HG02678 (cell line): ENCODE results near the gene TRAF7.

Experiments used
- ATAC-seq: cut with Tn5 transposase; IDR thresholded peaks from one replicate; pipeline ENCODE4 v1.9.1; 2021; ENCODE audit warnings: mild to moderate bottlenecking, moderate library complexity; ENCODE audit not compliant: unreplicated experiment

Gene TRAF7

DNA sequence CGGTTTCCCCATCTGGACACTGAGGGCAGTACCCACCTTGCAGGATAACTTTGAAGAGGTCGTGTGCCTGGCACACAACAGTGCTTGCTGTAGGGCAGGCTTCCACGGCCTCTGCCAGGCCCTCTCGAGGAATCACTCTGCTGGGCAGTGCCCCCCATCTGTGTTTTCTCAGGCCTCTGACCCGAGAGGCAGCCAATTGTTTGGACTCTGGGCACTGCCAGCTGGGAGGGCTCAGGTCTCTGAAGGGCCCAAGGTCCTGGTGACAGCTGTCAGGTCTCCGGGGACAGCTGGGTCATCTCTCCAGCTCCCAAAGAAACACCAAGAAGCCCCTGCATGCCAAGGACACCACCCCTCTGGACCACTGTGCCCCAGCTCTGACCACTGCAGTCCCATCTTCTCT, 8.2 kb upstream of the TRAF7 start:
- ATAC-seq: no peak

DNA sequence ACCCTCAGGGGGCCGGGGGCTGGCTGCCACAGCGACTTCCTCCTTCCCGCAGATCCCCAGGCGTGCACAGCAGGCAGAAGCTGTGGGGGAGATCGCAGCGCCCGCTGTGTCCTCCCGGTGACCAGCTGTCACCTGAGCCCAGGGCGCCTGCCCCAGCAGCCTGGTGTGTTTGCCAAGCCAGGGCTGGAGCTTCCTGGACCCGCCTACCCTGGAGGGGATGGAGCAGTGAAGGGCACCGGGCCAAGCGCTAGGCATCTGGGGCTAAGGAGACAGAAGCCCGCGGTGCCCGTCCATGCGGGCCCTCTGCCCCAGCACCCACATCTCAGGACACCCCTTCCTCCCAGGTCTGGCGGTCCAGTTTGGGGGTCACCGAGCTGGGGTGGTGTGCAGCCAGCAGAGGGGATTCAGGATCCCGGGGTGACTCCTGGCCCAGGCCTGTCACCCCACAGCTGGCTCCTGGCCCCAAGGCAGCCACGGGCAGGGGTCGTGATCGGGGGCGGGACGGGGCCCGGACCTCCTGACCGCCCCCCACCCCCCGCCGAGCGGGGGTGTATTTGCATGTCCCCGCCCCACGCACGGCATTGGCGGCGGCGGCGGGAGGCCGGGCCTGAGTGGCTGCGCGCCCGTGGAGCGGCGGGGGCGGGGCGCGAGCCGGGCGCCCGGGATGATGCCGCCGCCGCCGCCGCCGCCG, 7.5 kb upstream of the TRAF7 start, which contains the start of gene RAB26:
Gene RAB26 (plus strand): TSS at position 645 of the 691 bp plus-strand sequence. CDS start 159 bp downstream, outside the sequence.
- peak; percentile 41 for ATAC-seq

DNA sequence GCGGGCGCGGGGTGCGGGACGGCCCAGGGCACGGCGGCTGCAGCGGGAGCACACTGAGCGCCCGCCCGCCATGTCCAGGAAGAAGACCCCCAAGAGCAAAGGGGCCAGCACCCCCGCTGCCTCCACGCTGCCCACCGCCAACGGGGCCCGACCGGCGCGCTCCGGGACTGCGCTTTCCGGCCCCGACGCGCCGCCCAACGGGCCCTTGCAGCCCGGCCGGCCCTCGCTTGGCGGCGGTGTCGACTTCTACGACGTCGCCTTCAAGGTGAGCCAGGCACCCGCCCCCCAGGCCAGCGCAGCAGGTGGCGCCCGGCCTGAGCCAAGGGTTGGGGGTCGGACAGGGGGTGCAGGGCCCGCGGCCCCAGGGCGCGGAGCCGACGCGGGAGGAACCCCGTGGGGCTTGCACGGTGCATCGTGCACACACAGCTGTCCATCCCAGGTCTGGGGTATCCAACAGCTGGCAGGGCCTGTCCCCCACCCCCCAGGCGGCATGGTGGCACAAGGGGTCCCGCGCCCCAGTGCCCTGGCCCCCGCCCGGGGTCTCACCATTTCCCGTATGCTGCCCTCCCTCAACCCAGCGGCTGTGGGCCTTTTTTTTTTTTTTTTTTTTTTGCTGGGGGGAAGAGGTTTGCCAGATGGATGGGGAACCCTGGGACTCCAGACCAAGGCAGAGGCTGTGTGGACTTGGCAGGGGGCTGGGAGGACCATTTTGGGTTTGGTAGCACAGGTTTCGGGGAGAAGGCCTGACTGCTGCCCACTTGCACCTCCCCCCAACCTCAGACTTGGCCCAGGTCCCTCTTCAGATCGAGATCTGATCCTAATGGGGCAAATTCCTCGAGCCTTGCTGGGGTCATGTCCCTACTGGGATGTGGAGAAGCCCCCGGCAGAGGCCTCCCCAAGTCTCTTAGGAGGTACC, 6.6 kb upstream of the TRAF7 start:
- peak; percentile 7 for ATAC-seq

DNA sequence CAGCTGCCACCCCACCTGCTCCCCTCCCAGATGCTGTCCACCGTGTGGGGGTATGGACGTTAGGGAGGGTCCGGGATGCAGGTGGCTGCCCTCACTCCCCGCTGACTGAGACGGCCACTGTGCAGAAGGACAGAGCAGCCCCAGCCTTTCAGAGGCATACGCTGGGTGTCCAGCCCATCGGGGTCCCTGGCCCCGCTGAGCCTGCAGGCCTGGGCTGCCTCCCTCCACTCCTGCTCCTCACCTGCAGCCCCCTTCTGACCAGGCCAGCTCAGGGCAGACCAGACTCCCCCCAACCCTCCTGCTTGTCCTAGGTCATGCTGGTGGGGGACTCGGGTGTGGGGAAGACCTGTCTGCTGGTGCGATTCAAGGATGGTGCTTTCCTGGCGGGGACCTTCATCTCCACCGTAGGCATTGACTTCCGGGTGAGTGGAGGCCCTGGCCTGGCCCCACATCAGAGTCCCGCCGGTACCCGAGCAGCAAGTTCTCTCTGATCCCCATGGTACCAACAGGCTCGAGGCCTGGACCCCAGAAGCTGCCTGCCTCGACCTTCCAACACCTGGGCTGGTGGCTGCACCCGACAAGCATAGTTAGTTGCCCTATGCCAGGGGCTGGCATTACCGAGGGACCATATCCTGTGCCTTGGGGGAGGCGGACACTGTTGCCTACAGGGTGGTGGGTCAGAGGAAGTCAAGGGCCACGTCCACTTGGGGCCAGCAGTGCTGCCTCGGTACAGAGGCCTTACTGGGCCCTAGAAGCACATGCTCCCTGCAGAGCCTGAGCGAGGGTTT, 5.8 kb upstream of the TRAF7 start:
- ATAC-seq: no peak

DNA sequence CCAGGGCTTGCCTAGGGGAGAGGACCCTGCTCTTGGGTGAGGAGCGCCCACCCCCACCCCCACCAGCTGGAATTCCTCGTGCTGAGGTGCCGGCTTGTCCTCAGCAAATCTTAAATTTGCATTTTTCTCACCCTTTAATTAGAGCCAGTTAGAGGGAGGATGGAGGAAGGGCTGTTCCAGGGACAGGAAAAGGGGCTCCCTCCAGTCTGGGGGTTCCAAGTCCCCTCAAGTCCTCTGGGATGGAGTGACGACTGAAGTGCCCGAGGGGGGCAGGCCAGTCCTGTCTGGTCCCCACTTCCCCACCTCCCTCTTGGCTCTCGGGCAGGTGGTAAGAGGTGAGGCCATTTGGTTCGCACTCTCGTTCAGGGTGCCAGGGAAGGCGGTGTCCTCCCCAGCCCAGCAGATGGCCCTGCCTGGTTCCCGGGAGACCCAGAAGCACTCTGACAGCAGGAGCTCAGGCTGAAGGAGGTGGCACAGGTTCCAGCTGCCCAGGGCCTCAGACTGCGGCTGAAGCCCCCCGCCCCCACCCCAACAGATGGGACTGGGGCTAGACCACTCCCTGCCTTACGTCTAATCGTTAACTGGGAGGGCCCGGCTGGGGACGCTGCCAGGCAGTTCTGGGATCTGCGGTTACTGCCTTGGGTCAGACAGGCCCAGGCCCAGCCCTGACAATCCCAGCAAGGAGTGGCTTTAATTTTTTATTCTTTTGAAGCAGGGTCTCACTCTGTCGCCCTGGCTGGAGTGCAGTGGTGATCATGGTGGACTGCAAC, 5.0 kb upstream of the TRAF7 start:
- no peak for ATAC-seq

DNA sequence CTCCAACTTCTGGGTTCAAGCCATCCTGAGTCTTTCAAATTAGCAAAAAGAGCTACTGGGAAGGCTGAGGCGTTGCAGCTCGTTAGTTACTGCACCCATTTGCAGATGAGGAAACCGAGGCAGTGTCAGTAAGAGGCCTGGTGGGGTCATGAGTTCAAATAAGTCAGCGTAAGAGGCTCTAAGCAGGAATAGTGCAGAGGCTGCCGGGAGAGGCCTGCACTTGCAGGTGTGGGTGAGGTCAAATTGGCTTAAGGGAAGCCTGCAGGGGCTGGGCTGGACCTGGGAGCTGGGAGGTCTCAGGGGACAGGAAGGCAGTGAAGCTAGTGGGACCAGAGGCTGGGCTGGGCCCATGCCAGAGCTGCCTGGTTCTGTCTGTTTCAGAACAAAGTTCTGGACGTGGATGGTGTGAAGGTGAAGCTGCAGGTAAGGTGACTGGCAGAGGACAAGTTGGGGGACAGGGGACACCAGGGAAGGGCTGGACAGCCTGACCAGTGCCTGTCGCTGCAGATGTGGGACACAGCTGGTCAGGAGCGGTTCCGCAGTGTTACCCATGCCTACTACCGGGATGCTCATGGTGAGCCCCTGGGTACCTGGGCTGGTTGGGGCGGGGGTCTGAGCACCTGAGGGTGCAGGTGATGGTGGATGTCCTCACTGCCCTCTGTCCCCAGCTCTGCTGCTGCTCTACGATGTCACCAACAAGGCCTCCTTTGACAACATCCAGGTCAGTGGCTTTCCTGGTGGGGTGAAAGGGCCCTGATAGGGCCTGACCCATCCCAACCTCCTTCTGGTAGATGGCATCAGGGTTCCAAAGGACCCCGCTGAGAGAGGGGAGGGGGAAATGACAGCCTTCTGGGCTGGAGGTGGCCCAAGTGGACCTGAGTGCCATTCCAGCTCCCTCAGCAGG, 4.1 kb upstream of the TRAF7 start:
- no peak for ATAC-seq

DNA sequence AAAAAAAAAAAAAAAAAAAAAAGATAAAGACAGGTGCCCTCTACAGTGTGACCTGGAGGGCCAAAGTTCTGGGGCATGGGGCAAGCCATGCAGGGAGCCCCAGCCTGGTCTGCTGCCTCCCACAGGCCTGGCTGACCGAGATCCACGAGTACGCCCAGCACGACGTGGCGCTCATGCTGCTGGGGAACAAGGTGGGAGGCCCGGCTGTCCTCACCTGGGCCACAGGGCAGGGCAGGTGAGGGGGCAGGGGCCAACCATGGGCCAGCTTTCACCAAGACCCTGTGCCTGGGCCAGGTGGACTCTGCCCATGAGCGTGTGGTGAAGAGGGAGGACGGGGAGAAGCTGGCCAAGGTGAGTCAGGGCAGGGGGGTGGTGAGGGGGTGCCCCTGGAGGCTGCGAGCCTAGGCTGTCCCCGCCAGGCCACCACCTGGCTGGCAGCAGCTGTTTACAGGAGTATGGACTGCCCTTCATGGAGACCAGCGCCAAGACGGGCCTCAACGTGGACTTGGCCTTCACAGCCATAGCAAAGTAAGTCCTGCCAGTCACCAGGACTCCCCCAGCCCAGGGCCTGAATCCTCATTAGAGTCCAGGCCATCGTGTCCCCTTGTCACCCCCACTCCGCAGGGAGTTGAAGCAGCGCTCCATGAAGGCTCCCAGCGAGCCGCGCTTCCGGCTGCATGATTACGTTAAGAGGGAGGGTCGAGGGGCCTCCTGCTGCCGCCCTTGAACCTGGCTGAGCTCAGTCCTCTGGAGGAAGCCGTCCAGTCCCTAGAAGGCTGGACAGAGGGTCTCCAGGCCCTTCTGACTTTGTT, 2.7 kb upstream of the TRAF7 start:
- no peak for ATAC-seq

DNA sequence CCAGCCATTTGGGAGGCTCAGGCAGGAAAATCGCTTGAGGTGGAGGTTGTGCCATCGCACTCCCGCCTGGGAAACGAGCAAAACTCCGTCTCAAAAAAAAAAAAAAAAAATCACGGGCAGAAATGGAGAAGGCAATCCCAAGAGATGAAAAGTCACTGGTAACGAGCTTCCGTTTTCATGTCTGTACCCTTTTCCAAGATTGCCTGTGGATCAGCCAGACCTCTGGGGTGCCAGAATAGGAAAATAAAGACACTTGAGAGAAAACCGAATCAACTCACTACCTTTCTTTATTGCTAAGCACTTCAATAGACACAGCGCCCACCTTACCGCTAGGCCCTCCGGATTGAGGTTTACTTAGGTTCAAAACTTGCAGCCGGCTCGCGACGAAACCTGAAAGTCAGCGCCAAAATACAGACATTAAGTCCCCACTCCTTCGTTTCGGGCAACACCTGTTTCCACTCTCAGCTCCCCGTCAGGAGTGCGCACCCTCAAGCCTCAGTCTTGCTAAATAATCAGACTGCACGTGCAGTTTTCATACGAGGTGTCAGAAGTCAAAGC, 970 bp upstream of the TRAF7 start:
- ATAC-seq: no peak

DNA sequence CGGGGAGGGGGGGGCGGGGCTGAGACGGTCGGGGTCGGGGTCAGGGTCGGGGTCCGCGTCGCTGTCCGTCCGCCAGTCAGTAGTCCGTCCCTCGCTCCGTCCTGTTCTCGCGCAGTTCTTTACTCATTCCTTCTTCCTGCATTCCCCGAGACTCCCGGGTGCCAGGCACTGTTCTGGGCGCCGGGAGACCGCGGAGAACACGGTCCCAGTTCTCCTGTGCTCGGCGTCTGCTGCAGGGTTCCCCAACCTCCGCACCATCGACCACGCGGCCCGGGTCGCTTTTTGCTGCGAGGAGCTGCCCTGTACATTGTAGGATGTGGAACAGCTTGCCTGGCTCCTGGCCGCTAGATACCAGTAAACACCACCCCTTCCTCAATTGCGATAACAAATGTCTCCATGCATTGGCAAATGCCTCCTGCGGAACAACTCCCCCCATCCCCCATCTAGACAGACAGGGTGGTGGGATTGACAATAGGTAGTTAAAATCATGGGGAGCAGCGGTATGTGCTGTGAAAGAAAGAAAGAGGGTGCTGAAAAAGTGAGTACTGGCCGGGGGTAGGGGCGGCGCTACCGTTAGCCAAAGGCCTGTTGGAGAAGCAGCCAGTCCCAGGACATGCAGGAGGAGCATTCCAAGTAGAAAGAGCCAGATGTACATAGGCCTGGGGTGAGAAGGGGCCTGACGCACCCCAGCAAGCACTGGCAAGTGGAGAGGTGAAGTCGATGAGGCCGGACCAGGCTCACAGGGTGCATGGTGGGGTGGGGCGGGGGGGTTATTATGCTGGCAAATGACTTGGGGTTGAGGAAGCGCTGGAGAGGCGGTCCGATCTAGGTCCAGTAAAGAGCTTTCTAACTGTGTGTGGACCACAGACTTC, 631 bp downstream of the TRAF7 start:
- ATAC-seq: no peak

DNA sequence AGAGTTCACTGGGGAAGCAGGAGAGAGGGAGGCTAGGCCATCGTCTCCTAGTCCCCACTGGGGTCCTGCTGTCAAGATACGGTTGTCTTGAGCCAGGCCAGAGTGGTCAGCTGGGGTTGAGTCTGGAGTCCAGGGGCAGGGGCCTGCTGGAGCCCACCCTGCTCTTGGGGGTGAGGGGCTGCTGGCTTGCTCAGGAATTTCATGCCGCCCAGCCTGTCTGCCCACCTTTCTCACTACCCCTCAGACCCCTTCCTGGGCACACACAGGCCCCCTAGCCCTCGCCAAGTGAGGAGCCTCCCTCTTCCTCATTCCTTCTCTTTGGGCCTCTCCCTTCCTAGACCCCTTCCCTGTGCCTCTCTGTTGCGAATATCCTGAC, 1.3 kb downstream of the TRAF7 start:
- ATAC-seq: no peak

DNA sequence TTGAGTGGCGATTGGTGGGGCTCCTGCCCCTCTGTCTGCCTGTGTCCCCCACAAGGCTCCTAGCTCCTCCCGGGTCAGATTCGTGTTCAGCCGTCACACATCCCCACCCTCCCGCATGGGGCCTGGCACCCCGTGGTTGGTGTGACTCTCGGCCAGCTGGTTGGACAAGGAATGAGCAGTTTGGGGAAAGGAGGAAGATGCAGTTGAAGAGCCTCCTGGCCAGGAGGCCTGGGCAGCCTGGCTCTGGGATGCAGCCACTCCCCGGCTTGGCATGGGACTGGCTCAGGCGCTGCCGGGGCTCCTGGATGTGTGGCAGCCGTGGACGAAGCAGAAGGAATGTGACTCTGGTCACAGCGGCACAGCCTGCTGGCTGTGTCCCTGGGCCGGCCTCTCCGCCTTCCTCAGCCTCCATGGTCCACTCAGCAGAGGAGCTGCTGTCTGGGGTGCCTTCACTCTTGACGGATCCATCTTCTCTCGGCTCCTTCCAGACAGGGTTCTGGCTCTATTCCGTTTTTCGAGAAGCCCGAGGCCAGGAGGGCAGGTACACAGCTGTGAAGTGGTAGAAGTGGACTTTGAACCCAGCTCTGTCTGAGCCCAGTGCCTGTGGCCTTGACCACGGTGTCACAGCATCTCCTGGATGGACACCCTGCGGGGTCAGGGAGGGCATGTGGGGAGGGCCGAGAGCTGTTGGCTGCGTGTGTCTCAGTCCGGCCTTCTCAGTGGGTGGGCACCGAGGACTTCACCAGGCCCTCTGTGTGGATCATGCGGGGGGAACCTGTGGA, 2.1 kb downstream of the TRAF7 start:
- ATAC-seq: no peak

DNA sequence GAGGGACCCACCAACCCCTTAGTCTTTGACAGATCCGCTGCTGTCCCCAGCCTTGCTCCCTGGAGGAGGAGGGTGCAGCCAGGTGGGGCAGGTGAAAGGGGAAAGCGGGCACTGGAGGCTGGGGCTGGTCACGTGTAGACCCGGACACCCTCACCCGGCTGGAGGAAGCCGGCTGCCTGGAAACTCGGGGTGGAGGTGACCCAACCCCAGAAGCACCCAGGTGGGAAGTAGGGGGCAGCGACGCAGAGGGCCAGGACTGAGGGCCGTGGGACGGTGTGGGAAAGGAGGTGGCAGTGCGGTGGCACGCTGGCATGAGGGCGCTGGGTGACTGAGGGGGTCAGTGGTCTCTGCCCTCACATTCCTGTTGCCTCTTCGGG, 2.7 kb downstream of the TRAF7 start:
- no peak for ATAC-seq

DNA sequence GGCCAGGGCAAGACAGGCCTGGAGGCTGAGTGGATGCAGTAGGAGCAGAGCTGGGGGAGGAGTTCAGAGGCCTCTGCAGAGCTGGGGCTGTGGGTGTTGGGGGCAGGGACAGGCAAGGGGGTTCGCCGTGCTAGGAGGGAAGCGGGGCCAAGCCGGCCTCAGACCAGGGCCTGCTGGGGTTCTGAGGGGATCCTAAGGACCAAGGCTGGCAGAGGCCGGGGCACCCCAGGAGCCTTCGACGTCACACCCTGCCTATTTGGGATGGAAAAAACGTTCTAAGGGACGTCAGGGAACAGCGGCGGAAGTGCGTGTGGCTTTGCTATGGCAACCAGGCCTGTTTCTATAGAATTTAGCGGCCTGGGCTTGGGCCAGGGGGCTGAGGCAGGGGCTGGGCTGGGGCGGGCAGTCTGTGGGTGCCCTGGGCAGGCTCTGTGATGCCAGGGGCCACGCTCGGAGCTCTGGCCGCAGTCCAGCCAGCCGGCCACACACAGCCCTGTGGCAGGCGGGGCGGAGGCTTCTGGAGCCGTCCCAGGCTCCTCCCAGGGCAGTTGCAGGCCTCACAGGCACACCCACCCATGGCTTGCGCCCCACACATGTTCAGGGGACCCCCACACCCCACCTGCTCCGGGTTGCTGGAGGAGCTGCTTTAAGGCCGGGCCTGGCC, 3.7 kb downstream of the TRAF7 start:
- ATAC-seq: no peak

DNA sequence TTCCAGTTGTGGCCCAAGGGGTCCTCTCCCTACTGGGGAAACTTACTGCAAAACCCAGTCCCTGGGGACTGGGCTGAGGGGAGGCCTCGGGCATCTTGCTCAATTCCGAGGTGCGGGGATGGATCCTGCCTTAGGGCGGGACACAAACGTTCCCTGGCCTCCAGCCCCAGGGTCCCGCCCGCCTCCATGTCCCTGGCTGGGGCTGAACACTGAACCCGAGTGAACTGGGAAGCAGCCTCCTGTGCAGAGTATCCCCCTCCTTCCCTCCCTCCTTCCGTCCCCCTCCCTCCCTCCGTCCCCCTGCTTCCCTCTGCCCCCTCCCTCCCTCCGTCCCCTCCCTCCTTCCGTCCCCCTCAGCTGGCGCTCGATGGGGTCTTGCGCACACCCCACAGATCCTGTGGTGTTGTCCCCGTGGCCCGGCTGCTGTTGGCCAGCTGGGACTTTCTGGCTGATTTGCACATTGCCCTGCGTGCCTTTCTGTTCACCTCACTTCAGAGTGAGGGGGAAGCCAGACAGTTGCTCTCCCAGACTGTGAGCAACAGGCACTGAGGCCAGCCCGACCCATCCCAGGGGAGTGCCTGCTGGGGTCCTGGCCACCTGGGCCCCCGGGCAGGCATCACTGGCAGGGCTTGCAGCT, 5.5 kb downstream of the TRAF7 start:
- ATAC-seq: no peak

DNA sequence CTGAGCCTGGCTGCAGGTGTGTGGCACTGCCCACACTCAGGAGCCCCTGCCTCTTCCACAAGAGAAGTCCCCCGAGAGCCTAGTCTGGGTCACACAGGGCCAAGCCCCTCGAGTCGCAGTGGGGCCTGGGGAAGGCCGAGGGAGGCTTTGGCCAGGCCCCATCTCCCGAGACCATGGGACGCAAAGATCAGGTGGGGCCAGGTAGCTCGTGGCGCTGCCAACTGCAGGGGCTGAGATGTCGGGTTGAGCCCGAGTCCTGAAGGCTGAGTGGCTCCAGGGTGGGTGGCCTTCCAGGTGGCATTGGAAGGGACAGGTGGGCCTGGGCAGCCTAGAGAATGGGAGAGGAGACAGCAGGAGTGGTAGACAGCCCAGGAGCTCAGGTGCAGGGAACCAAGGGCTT, 6.3 kb downstream of the TRAF7 start:
- no peak for ATAC-seq

DNA sequence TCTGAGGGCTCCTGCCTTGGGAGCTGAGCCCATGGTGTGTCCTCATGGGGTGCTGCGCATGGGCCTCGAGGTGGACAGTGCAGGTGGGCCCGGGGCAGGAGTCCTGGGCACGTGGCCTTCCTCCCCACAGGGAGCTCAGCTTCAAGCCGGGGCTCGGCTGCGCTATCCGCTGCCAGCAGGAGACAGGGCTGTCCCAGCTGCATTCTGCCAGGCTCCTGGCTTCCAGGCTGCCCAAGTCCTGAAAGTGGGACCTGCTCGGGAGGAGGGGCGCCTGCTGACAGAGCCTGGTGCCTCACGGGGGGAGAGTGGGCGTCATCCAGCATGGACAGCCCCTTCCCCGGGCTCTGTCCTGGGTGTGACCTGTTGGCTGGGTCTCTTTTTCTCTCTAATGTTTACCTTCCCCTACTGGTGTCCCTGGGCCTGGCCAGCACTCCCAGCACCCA, 7.1 kb downstream of the TRAF7 start:
- no peak for ATAC-seq
